NB4 (cell line): ENCODE measurements around the gene SAC3D1.

Experiments
- POLR2A ChIP-seq: IDR thresholded peaks from 2 replicates; pipeline ENCODE4 v1.6.1; 2011; ENCODE audit warnings: mild to moderate bottlenecking; ENCODE audit not compliant: insufficient read length; ENCODE audit errors: extremely low read depth
- TF ChIP-seq, protein P1 (sequence below): IDR thresholded peaks from one replicate; pipeline ENCODE4 v1.5.1; 2012; ENCODE audit warnings: low read depth, low read length

DNA sequence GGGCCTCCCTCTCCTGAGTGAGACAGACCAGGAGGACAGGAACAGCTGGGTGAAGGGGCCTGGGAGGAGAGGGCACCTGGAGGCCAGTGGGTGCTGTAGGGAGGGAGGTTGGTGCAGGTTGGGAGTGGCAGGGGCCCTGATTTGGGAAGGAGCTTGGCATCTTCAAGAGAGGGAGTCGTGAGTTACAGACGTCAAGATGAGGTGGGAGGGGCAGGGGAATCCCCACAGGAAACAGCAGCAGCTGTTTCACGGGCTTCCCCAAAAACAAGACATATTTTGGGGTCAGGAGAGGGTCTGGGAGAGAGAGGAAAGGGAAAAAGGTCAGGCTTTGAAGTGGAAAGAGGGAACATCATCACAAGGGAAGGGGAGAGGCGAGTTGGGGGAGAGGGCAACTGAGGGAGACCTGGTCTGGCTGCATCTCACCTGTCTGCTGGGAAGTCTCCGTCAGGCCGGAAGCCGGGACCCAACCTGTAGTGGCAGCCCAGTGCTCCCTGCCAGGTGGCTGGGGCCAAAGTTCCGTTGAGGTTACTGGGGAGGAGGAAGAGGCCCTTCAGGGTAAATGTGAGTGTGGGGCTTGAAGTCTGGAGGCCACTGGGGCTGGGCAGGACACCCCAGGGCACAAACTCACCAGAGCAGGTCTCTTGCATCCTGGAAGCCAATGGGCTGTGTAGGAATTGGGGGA lies 13.0 kb downstream of the SAC3D1 start:
- no peak for TF ChIP-seq POLR2A
- TF ChIP-seq, protein P1, sequence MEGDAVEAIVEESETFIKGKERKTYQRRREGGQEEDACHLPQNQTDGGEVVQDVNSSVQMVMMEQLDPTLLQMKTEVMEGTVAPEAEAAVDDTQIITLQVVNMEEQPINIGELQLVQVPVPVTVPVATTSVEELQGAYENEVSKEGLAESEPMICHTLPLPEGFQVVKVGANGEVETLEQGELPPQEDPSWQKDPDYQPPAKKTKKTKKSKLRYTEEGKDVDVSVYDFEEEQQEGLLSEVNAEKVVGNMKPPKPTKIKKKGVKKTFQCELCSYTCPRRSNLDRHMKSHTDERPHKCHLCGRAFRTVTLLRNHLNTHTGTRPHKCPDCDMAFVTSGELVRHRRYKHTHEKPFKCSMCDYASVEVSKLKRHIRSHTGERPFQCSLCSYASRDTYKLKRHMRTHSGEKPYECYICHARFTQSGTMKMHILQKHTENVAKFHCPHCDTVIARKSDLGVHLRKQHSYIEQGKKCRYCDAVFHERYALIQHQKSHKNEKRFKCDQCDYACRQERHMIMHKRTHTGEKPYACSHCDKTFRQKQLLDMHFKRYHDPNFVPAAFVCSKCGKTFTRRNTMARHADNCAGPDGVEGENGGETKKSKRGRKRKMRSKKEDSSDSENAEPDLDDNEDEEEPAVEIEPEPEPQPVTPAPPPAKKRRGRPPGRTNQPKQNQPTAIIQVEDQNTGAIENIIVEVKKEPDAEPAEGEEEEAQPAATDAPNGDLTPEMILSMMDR, result no peak
